GM20431 (cell line): Measurements from ENCODE around the gene ENO4.

Experiments used
- in situ Hi-C: fragments of 300-500 bp; cut with MseI, MboI; formaldehyde crosslinking; loops from one replicate; pipeline ENCODE4 v1.15.0; 2020; ENCODE audit warnings: low sequenced_read_pairs; ENCODE audit not compliant: unreplicated experiment

ENO4 gene

DNA sequence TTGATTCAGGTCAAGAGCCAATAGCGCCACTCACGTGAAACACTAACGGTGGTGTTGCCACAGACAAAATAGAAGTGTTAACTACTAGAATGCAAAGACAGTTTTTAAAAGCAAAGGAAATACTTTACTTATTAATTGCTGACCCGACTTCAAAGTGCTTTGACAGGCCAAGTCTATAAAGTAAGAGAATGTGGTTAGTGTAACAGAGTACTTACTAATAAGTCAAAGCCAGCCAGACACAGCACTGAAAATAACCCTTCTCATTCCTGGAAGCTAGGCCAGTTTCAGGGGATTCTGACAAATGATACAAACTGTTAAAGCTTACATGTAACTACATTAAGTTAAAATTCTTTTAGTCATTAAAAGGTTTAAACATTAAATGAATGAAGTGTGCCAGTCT, 50.3 kb downstream of the ENO4 start:
- in situ Hi-C loops: no loop called here

DNA sequence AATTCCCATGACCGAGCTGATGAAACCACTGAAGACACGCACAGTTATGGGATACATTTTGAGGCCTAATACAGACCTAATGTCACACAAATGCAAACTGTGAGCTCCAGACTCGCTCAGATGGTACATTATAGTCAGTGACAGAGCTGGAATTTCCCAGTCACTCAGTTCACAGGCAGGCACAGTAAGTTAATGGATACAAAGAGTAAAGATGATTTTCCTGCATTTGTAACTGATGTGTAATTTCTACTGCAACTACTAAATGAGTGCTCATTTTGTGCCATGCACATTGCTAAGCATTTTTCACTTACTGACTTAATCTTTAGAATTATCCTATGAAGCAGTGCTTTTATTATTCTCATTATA, 56.5 kb downstream of the ENO4 start:
- in situ Hi-C loops: no loop called here

DNA sequence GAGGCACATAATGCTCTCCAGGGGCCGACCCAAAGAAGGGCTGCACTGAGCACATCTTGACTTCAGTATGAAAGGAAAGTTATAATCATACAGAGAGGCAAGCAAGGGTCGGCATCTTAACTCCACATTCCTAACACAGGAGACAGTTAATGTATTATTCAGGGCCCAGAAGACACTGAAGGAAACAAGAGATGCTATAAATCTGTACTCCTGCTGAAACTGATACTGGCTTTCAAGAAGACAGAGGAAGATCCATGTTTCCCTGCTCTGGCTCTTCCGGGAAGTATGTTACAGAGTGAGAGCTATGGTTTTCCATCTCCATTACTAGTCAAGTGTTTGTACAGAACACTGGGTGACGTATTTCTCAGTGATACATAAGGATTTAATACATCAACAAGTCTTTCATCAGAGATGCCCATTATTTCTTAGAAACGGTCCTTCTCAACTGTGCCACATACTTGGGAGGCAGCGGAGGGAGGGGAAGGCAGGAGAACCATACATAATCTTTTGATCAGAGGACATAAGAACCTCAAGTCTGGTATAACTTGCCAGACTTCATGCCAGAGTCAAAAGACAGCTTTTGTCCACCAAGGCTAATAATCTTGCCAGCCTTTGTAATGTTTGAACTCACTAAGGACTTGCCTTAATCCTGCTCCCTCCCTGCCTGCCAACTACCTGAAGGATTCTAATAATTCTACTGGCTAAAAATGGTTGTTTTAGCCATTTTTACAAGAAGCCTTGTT, 58.1 kb downstream of the ENO4 start:
- in situ Hi-C loops: no loop called here

DNA sequence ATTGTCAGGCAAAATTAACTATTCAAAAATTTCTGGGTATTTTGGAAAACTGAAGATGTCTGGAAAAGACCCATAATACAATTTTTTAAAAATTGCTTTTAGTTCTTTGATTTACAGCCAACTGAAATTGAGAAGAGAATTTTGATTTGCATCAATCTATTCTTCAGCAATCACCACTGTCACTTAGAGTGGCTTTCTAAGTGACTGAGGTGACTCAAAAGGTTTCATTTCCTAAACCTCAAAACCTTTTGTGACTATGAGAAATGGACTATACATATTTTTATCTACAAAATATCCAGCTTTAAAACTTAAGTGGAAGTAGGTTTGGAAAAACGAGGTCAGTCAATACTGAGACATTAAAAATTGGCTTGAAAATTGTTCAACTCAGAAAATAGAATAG, 60.0 kb downstream of the ENO4 start:
- in situ Hi-C loops: no loop called here

DNA sequence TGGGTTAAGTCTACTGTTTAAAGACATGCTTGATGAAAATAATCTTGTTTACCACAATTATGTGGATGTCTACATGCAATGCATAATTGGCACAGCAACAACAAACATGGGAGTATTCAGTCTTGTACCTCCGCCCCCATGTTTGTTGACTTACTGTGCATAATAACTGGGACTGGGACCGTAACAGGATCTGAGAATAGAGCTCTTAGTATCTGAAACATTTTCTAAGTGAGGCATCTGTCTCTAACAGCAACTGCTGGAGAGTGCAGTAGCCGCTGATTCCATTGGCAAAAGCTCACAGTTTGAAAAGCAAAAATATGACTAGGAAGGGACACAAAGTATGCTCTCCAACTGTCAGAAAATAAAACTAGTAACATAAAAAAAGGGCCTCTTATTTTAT, 61.6 kb downstream of the ENO4 start:
- in situ Hi-C loops: no loop called here

DNA sequence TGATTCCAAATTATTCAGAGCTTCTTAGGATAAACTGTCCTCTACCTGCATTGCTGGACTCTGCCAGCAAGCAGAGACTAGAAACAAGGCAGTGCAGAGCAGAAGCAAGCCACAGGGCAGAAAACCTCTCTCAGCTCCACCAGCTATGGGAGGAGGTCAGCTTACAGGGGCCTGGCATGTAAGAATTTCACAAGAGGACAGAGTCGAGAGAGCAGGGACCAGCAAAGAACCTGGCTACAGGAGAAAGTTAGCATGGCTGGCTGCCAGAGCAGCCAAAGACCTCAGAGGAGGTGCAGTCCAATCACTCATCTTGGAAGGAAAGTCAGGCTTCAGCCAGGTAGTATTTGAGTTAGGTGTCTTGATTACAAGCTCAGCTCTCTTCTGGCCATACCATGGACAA, 62.9 kb downstream of the ENO4 start:
- in situ Hi-C loops: no loop called here

DNA sequence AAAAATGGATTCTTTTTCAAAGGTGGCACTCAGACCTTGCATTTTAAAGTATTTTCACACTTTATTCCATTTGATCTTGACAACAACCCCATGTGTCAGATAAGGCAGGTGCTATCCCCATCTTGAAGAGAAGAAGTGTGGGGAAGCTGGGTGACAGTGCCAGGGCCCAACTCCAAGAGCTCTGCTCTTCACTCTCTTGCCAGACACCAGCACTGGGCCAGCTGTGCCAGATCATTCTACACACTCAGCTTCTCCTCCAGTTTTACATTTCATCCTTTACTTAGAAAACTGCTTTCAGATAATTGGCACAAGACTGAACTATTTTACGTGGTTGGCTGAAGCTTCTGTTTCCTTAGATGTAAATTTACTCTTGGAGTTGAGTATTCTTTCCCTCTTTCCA, 64.4 kb downstream of the ENO4 start:
- in situ Hi-C loops: no loop called here

DNA sequence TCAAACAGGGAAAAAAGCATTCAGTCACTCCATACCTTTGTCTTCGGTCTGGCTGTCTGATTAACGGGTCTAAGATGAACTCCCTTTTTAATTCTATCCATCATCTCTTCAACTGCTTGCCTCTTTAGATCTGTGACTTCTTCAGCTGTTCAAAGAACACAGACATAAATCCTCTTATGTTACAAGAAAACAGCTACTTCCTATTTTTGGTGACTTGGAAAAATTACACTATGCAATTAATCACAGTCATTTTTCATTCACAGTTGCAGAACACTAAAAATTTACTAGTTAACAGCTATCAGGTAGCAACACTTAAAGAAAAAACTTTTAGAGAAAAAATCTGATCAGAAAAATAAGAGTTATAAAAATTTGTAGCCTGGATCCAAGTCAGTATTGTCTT, 66.0 kb downstream of the ENO4 start:
- in situ Hi-C loops: no loop called here

DNA sequence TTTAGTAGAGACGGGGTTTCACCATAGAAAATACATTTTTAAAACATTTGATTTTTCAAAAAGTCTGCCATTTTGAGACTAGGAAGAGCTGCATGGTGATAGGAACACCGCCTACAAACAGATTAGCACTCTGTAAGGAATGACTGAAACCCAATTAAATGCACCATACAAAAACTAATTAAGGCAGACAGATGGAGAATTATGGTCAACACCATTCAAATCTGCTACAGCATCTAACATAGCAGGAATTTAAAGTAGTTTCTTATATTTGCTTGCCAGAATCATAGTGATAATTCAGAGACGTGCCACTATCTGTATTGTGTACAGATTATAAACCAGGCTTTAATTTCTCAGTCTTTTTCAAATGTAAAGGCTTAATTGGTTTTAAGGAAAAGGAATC, 68.2 kb downstream of the ENO4 start:
- in situ Hi-C loops: no loop called here

DNA sequence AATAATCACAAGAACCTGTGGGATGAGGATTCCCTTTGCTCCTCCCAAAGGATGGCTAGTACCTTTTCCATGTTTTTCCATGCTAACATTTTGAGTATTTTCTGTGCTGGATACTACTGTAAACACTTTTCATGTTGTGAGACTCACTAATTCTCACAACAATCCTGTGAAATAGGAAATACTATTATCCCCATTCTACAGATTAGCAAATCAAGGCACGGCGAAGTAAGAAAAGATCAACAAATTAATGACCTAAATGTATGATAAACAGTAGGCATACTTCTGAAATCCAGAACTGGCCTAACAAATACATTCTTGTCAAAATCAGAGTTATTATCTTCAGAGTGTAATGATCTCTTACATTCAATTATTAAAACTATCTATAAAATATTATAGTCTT, 69.3 kb downstream of the ENO4 start:
- in situ Hi-C loops: no loop called here

DNA sequence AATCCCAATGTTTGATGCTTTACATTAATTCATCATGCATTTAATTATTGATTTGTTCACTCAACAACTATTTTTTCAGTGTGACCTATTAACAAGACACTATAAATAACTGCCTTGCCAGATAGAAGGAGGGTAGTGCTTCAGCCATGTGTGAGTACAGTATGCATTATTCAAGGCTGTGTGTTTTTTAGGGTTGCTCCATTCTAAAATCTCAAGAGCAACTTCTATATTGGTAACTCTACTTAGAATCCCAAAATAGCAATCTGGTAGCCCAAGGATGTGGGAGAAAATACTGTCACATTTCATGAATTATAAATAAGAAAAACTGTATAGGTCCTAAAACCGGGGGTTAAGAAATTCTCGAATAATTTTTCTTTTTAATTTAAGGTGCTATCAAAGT, 69.9 kb downstream of the ENO4 start:
- in situ Hi-C loops: no loop called here

DNA sequence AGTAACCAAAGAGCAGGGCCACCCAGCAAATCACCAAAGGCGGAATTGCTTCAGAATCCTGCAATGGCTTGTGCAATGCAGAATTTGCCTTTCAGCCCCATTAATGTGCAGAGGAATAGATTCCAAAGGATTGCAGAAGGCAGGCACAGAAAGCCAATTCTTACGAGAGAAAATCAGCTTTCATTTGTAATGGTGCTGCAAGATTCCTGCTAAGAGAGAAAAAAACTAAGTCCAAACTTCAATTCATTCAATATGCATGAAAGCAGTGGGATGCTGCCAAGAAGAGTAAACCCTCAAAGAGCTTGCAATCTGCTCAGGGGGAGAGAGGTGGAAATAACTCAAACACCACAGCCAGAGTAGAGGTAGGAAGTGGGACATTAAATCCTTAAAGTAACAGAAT, 70.4 kb downstream of the ENO4 start:
- in situ Hi-C loops: no loop called here

DNA sequence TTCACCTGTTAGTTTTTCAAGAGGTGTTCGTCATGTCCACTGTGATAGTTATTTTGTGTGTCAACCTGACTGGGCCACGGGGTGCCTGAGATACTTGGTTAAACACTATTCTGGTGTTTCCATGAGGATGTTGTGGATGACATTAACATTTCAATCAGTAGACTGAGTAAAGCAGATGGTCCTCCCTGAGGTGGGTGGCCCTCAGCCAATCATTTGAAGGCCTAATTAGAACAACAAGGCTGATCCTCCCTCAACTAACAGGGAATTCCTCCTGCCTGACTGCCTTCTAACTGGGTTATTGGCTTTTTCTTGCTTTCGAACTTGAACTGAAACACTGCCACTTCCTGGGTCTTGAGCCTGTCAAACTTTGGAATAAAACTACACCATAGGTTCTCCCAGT, 75.8 kb downstream of the ENO4 start:
- in situ Hi-C loops: no loop called here

DNA sequence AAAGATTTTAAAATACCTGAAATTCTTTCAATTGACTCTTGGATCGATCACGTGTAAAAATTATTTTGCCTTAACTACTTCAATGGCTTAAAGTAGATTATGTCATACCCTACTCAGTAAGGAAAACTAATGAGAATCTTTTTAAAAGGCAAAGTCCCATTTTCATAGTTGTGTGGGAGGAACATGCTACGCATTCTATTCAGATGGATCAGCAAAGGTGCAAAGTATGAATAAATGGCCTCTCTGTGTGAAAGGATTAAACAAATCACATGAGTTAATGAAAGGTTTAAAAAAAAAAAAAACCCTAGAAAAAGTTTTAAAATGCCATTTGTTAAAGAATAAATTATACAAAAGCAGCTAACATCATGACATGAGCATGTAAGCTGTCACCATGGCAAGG, 77.1 kb downstream of the ENO4 start:
- in situ Hi-C loops: no loop called here

DNA sequence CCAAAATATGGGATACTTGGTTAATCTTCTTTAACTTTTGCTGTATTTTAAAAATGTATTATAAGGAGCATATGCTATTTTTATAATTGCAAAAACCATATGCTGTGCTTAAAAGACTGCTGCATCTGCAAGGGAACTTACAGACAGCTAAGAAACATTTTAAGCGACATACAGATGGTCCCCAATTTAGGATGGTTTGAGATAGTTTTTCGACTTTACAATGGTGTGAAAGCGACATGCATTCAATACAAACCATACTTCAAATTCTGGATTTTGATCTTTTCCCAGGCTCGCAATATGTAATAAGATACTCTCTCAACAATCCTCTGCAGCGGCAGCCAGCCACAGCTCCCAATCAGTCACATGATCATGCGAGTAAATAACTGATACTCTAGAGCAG, 82.5 kb downstream of the ENO4 start:
- in situ Hi-C loops: no loop called here
